ENCODE results near the gene GTF2H2C. TPM values are rescaled to one million over a fixed set of nuclear protein-coding genes. Genes with fewer than 3 reads are reported as not detected.

GTF2H2C gene
- 18.3 and 30.9 TPM in 2 replicates for total RNA-seq

GRCh38 chr5:69559908-69560330, at the start of gene GTF2H2C:
Gene GTF2H2C (plus strand): TSS chr5:69560191. CDS start chr5:69565133, 4,942 bp downstream.

Other genes with a start within 250 kb of the GTF2H2C start
- gene CCDC125, start 227.4 kb upstream of the GTF2H2C start, total RNA-seq = 2.9 and 5.5 TPM in 2 replicates
- 22.7 and 65.5 TPM in 2 replicates for gene AK6, start 190.7 kb upstream of the GTF2H2C start, total RNA-seq
- 67.8 and 96.9 TPM in 2 replicates for gene TAF9, start 190.7 kb upstream of the GTF2H2C start, total RNA-seq
- 9.7 and 16.3 TPM in 2 replicates for gene RAD17, start 190.4 kb upstream of the GTF2H2C start, total RNA-seq
- 0.81 and 4.4 TPM in 2 replicates for gene MARVELD2, start 145.1 kb upstream of the GTF2H2C start, total RNA-seq
- gene OCLN, start 67.4 kb upstream of the GTF2H2C start, total RNA-seq = 1.3 and 6.5 TPM in 2 replicates

All from bladder microvascular endothelial cell (primary cell).